IMR-90 (cell line): ENCODE results near the gene PSAPL1.

ENCODE experiments used
- POLR2A ChIP-seq: IDR thresholded peaks from 2 replicates; pipeline ENCODE4 v1.6.1; 2012; ENCODE audit warnings: mild to moderate bottlenecking, low read depth, low read length
- RAD21 ChIP-seq: IDR thresholded peaks from 2 replicates; pipeline ENCODE4 v1.6.1; 2012; ENCODE audit warnings: low read length, improper control_type of control experiment
- RCOR1 ChIP-seq: IDR thresholded peaks from 2 replicates; pipeline ENCODE4 v1.6.1; 2012; ENCODE audit warnings: mild to moderate bottlenecking, low read length, improper control_type of control experiment; ENCODE audit not compliant: insufficient replicate concordance
- SMC3 ChIP-seq: fragments of 150-350 bp; IDR thresholded peaks from 2 replicates; pipeline ENCODE4 v1.6.1; 2016; ENCODE audit warnings: low read depth, mild to moderate bottlenecking, antibody characterized with exemption, low read length, moderate library complexity
- TF ChIP-seq, protein P1 (sequence below): conservative IDR thresholded peaks from 2 replicates; pipeline ENCODE4 v1.5.1; 2012; ENCODE audit warnings: mild to moderate bottlenecking, low read depth, low read length, improper control_type of control experiment

DNA sequence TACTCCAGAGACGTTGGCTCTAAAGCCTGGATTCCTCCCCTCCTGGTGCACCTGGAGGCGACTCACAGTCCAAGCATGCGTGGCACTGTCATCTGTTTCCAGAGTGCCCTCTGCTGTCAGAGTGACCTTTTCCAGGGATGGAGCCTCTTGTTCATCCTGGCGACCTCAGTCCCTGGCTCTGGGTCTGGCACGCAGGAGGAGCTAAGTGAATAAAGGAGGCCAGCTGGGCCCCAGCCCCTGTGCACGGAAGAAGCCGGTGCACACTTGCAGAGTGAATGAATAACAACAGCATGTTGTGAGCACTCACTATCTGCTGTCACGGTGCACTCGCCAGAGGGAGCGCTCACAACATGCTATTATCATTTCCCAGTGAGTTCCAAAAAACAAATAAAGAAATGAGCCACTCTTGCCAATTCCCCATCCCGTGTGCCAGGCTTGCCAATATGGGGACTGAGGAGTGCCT is 27.8 kb upstream of the PSAPL1 start:
- TF ChIP-seq POLR2A: no peak
- TF ChIP-seq, protein P1, sequence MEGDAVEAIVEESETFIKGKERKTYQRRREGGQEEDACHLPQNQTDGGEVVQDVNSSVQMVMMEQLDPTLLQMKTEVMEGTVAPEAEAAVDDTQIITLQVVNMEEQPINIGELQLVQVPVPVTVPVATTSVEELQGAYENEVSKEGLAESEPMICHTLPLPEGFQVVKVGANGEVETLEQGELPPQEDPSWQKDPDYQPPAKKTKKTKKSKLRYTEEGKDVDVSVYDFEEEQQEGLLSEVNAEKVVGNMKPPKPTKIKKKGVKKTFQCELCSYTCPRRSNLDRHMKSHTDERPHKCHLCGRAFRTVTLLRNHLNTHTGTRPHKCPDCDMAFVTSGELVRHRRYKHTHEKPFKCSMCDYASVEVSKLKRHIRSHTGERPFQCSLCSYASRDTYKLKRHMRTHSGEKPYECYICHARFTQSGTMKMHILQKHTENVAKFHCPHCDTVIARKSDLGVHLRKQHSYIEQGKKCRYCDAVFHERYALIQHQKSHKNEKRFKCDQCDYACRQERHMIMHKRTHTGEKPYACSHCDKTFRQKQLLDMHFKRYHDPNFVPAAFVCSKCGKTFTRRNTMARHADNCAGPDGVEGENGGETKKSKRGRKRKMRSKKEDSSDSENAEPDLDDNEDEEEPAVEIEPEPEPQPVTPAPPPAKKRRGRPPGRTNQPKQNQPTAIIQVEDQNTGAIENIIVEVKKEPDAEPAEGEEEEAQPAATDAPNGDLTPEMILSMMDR: 0 out of 2 replicates have a peak, but pooled peaks have one; percentile 8
- TF ChIP-seq RCOR1: no peak
- no peak for TF ChIP-seq RAD21
- no peak for TF ChIP-seq SMC3
